Measurements from ENCODE around the gene MRPL46. TPM values are rescaled to one million over a fixed set of nuclear protein-coding genes. Genes with fewer than 3 reads are reported as not detected.

Gene MRPL46
- polyA plus RNA-seq, 1 donor (not counting 4 experiments of a cell fraction or from before 2014, with no cell fraction given) = 26.3 TPM

GRCh38 chr15:88511161-88511560, 44.0 kb upstream of the MRPL46 start:
- Histone ChIP-seq H3K36me3 (ENCODE audit: control insufficient read depth in 2 of 2, extremely low read depth in 1 of 2, insufficient read depth in 2 of 2, low read length in 2 of 2) (no peaks in the 10 kb centered on the region), H4K20me1 (ENCODE audit: control insufficient read depth, extremely low read depth, insufficient read depth, low read length) (no peaks in the 10 kb centered on the region), H3K4me1 (ENCODE audit: control insufficient read depth, extremely low read depth, insufficient read depth, low read length) (no peaks in the 10 kb centered on the region), H2AFZ (ENCODE audit: control insufficient read depth, low read length) (no peak overlapping the region), H3K9me1 (ENCODE audit: control insufficient read depth, extremely low read depth, insufficient read depth, low read length) (no peaks in the 10 kb centered on the region), H3K9ac (ENCODE audit: control insufficient read depth, extremely low read depth, insufficient read depth, low read length) (no peak overlapping the region), H3K4me2 (ENCODE audit: control insufficient read depth, extremely low read depth, insufficient read depth, low read depth, low read length) (no peak overlapping the region), H3K79me2 (ENCODE audit: control insufficient read depth, insufficient read depth, low read length) (no peaks in the 10 kb centered on the region), H3K27me3 (ENCODE audit: control insufficient read depth, extremely low read depth, insufficient read depth, low read length) (no peaks in the 10 kb centered on the region), H3K4me3 (ENCODE audit: control insufficient read depth in 2 of 3, extremely low read depth in 1 of 3, insufficient read depth in 2 of 3, low read depth in 1 of 3, low read length in 3 of 3) (no peak overlapping the region), H3K9me3 (ENCODE audit: control insufficient read depth, low read depth, low read length) (no peaks in the 10 kb centered on the region), H3K27ac (ENCODE audit: control insufficient read depth, insufficient read depth, low read length) (no peak overlapping the region)
- dilution Hi-C loops (cut with MboI; ENCODE audit: extremely low pct_ligation_motif_present, low sequenced_read_pairs) = no loop called here
- DNase-seq (ENCODE audit: low read depth, low spot score) (no peak), FAIRE-seq (no peak)
- TF ChIP-seq, protein P1, sequence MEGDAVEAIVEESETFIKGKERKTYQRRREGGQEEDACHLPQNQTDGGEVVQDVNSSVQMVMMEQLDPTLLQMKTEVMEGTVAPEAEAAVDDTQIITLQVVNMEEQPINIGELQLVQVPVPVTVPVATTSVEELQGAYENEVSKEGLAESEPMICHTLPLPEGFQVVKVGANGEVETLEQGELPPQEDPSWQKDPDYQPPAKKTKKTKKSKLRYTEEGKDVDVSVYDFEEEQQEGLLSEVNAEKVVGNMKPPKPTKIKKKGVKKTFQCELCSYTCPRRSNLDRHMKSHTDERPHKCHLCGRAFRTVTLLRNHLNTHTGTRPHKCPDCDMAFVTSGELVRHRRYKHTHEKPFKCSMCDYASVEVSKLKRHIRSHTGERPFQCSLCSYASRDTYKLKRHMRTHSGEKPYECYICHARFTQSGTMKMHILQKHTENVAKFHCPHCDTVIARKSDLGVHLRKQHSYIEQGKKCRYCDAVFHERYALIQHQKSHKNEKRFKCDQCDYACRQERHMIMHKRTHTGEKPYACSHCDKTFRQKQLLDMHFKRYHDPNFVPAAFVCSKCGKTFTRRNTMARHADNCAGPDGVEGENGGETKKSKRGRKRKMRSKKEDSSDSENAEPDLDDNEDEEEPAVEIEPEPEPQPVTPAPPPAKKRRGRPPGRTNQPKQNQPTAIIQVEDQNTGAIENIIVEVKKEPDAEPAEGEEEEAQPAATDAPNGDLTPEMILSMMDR (optimal IDR thresholded peaks at IDR 0.05 in 1 of 3, IDR thresholded peaks at IDR 0.05 in 1 of 3, conservative IDR thresholded peaks at IDR 0.05 in 1 of 3; ENCODE audit: extremely low read depth in 1 of 3, insufficient read depth in 2 of 3, low read length in 3 of 3) = no peak
- no peak for TF ChIP-seq EZH2 (IDR thresholded peaks at IDR 0.05; ENCODE audit: low read length)

DNA sequence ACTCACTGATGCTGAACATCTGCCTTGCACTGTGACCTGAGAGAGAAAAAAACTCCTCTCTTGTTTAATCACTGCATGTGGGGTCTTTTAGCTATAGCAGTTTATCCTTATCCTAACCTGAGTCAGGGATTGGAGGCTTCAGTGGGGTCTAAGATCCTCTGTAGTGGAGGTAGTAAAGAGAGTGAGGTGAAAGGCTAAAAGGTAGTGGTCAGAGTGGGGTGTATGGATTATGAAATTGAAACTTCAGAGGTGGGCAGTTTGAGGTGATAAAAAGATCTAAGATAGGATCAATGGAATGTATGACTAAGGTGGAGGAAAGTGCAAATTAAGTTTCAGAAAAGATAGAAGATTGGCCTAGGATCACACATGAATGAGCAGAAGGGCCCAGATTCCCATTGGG, 42.8 kb upstream of the MRPL46 start:
- Histone ChIP-seq H3K4me3 (ENCODE audit: control insufficient read depth in 2 of 3, extremely low read depth in 1 of 3, insufficient read depth in 2 of 3, low read depth in 1 of 3, low read length in 3 of 3) (no peak overlapping the region), H3K36me3 (ENCODE audit: control insufficient read depth in 2 of 2, extremely low read depth in 1 of 2, insufficient read depth in 2 of 2, low read length in 2 of 2) (no peaks in the 10 kb centered on the region), H4K20me1 (ENCODE audit: control insufficient read depth, extremely low read depth, insufficient read depth, low read length) (no peaks in the 10 kb centered on the region), H3K27me3 (ENCODE audit: control insufficient read depth, extremely low read depth, insufficient read depth, low read length) (no peaks in the 10 kb centered on the region), H2AFZ (ENCODE audit: control insufficient read depth, low read length) (no peak overlapping the region), H3K9me1 (ENCODE audit: control insufficient read depth, extremely low read depth, insufficient read depth, low read length) (no peaks in the 10 kb centered on the region), H3K9ac (ENCODE audit: control insufficient read depth, extremely low read depth, insufficient read depth, low read length) (no peak overlapping the region), H3K79me2 (ENCODE audit: control insufficient read depth, insufficient read depth, low read length) (no peaks in the 10 kb centered on the region), H3K4me1 (ENCODE audit: control insufficient read depth, extremely low read depth, insufficient read depth, low read length) (no peaks in the 10 kb centered on the region), H3K4me2 (ENCODE audit: control insufficient read depth, extremely low read depth, insufficient read depth, low read depth, low read length) (no peak overlapping the region), H3K9me3 (ENCODE audit: control insufficient read depth, low read depth, low read length) (no peaks in the 10 kb centered on the region), H3K27ac (ENCODE audit: control insufficient read depth, insufficient read depth, low read length) (no peak overlapping the region)
- dilution Hi-C loops (cut with MboI; ENCODE audit: extremely low pct_ligation_motif_present, low sequenced_read_pairs) = no loop called here
- FAIRE-seq = no peak
- DNase-seq (ENCODE audit: low read depth, low spot score) = no peak
- TF ChIP-seq, protein P1 (optimal IDR thresholded peaks at IDR 0.05 in 1 of 3, IDR thresholded peaks at IDR 0.05 in 1 of 3, conservative IDR thresholded peaks at IDR 0.05 in 1 of 3; ENCODE audit: extremely low read depth in 1 of 3, insufficient read depth in 2 of 3, low read length in 3 of 3) = no peak
- TF ChIP-seq EZH2 (IDR thresholded peaks at IDR 0.05; ENCODE audit: low read length) = no peak
